IMR-90 (cell line): ENCODE results near the gene PTPRN2. TPM values are rescaled to one million over a fixed set of nuclear protein-coding genes. Genes with fewer than 3 reads are reported as not detected.
A peak's percentile ranks its signal among the peaks of the same experiment; 100 is the strongest.

Source experiments
- ATAC-seq: fragments of 200-7000 bp; cut with Tn5 transposase; 2 replicates; pipeline ENCODE4 v1.9.1; 2020; ENCODE audit warnings: low read depth, mild to moderate bottlenecking, moderate library complexity
- BruUV-seq: library from RNA; stranded (reverse); fragments of 400-500 nt; replicated peaks from 2 replicates; lab custom pipeline; 2021; lab: Mats Ljungman, UMichigan
- CTCF ChIA-PET: fragments of 300-600 bp; formaldehyde crosslinking; extraction: SDS; loops from one replicate; lab custom pipeline; 2021; ENCODE audit warnings: antibody characterized with exemption; lab: Yijun Ruan, JAX
- POLR2A ChIA-PET: fragments of 300-600 bp; sonication (Branson Sonifier 250); formaldehyde crosslinking; loops from one replicate; lab custom pipeline; 2022; ENCODE audit warnings: antibody characterized with exemption; ENCODE audit not compliant: unreplicated experiment; lab: Charles Lee
- DNase-seq: peaks from one replicate; pipeline ENCODE4 v3.0.0; 2013
- H2AFZ ChIP-seq: replicated peaks from 2 replicates; pipeline ENCODE3; 2013; ENCODE audit warnings: low read length, mild to moderate bottlenecking; ENCODE audit not compliant: poor library complexity
- H2AK5ac ChIP-seq: 2 replicates; pipeline ENCODE4 v1.6.1; 2013; ENCODE audit warnings: low read depth, low read length, inconsistent platforms
- H2AK9ac ChIP-seq: replicated peaks from 2 replicates; pipeline ENCODE3; 2013; ENCODE audit warnings: mild to moderate bottlenecking, low read depth, low read length, moderate library complexity; ENCODE audit not compliant: poor library complexity
- H2BK120ac ChIP-seq: 2 replicates; pipeline ENCODE4 v1.6.1; 2013; ENCODE audit warnings: low read depth, low read length, inconsistent platforms
- H2BK15ac ChIP-seq: 3 replicates; pipeline ENCODE4 v1.6.1; 2013; ENCODE audit warnings: low read depth, low read length, inconsistent platforms
- H2BK20ac ChIP-seq: 2 replicates; pipeline ENCODE4 v1.6.1; 2013; ENCODE audit warnings: low read depth, mild to moderate bottlenecking, inconsistent platforms, low read length, moderate library complexity
- H2BK5ac ChIP-seq: 2 replicates; pipeline ENCODE4 v1.6.1; 2013; ENCODE audit warnings: mild to moderate bottlenecking, low read depth, low read length, inconsistent platforms; ENCODE audit not compliant: poor library complexity, severe bottlenecking
- H3K14ac ChIP-seq: replicated peaks from 2 replicates; pipeline ENCODE4 v1.6.1; 2013; ENCODE audit warnings: low read depth, low read length, inconsistent platforms
- H3K18ac ChIP-seq: 2 replicates; pipeline ENCODE4 v1.6.1; 2013; ENCODE audit warnings: low read depth, low read length, control low read depth
- H3K23ac ChIP-seq: 2 replicates; pipeline ENCODE4 v1.6.1; 2013; ENCODE audit warnings: low read depth, low read length, inconsistent platforms
- H3K27ac ChIP-seq: 2 replicates; pipeline ENCODE4 v1.5.1; 2013; ENCODE audit warnings: mild to moderate bottlenecking, control low read depth, low read length; ENCODE audit not compliant: insufficient read depth
- H3K27me3 ChIP-seq: 2 replicates; pipeline ENCODE4 v1.6.1; 2013; ENCODE audit warnings: low read length; ENCODE audit not compliant: control insufficient read depth, insufficient read depth
- H3K36me3 ChIP-seq: 2 replicates; pipeline ENCODE4 v1.6.1; 2013; ENCODE audit warnings: low read length, mixed read lengths; ENCODE audit not compliant: control insufficient read depth, insufficient read depth
- H3K4ac ChIP-seq: 2 replicates; pipeline ENCODE4 v1.6.1; 2013; ENCODE audit warnings: low read depth, low read length, inconsistent platforms
- H3K4me1 ChIP-seq: 2 replicates; pipeline ENCODE4 v1.6.1; 2013; ENCODE audit warnings: low read length, mixed read lengths; ENCODE audit not compliant: control insufficient read depth, insufficient read depth
- H3K4me2 ChIP-seq: 2 replicates; pipeline ENCODE4 v1.6.1; 2013; ENCODE audit warnings: low read depth, mild to moderate bottlenecking, control low read depth, low read length, moderate library complexity
- H3K4me3 ChIP-seq: 2 replicates; pipeline ENCODE4 v1.5.1; 2013; ENCODE audit warnings: low read depth, mild to moderate bottlenecking, control low read depth, low read length, moderate library complexity; ENCODE audit not compliant: insufficient read depth
- H3K56ac ChIP-seq: 2 replicates; pipeline ENCODE4 v1.6.1; 2013; ENCODE audit warnings: low read length, inconsistent platforms; ENCODE audit not compliant: insufficient read depth; ENCODE audit errors: extremely low read depth
- H3K79me1 ChIP-seq, 2 experiments: 2 replicates each; pipeline ENCODE4 v1.6.1; 2013; ENCODE audit warnings: low read length in 2 of 2, inconsistent platforms in 1 of 2, low read depth in 1 of 2
- H3K9ac ChIP-seq: 2 replicates; pipeline ENCODE4 v1.6.1; 2013; ENCODE audit warnings: low read depth, low read length, control low read depth
- H3K9me1 ChIP-seq: 2 replicates; pipeline ENCODE4 v1.6.1; 2013; ENCODE audit warnings: low read length, inconsistent platforms; ENCODE audit not compliant: insufficient read depth
- H3K9me3 ChIP-seq: 2 replicates; pipeline ENCODE4 v1.6.1; 2013; ENCODE audit warnings: low read length; ENCODE audit not compliant: control insufficient read depth, insufficient read depth
- H4K20me1 ChIP-seq: 2 replicates; pipeline ENCODE4 v1.6.1; 2013; ENCODE audit warnings: low read length, inconsistent platforms; ENCODE audit not compliant: insufficient read depth
- H4K5ac ChIP-seq: 2 replicates; pipeline ENCODE4 v1.6.1; 2013; ENCODE audit warnings: mild to moderate bottlenecking, low read depth, low read length, control low read depth
- H4K8ac ChIP-seq, 2 experiments: 2 replicates each; pipeline ENCODE4 v1.6.1; 2013; ENCODE audit warnings: low read depth in 2 of 2, low read length in 2 of 2, control low read depth in 1 of 2, inconsistent platforms in 1 of 2
- H4K91ac ChIP-seq: 2 replicates; pipeline ENCODE4 v1.6.1; 2013; ENCODE audit warnings: low read depth, low read length, inconsistent platforms; ENCODE audit not compliant: insufficient read depth
- BHLHE40 ChIP-seq: fragments of 150-350 bp; IDR thresholded peaks from 2 replicates; pipeline ENCODE4 v1.6.1; 2016; ENCODE audit warnings: mild to moderate bottlenecking, low read depth, low read length
- CEBPB ChIP-seq: IDR thresholded peaks from 2 replicates; pipeline ENCODE4 v1.6.1; 2012; ENCODE audit warnings: low read depth, low read length, improper control_type of control experiment
- CHD1 ChIP-seq: IDR thresholded peaks from 2 replicates; pipeline ENCODE4 v1.6.1; 2012; ENCODE audit warnings: low read depth, low read length, improper control_type of control experiment
- FOS ChIP-seq: fragments of 150-350 bp; IDR thresholded peaks from 2 replicates; pipeline ENCODE4 v1.6.1; 2016; ENCODE audit warnings: low read depth, low read length
- MAFK ChIP-seq: IDR thresholded peaks from 2 replicates; pipeline ENCODE4 v1.6.1; 2012; ENCODE audit warnings: low read depth, low read length, improper control_type of control experiment
- MAZ ChIP-seq: IDR thresholded peaks from 2 replicates; pipeline ENCODE4 v1.6.1; 2012; ENCODE audit warnings: low read depth, mild to moderate bottlenecking, low read length, improper control_type of control experiment, moderate library complexity, borderline replicate concordance
- MXI1 ChIP-seq: IDR thresholded peaks from 2 replicates; pipeline ENCODE4 v1.6.1; 2012; ENCODE audit warnings: low read depth, mild to moderate bottlenecking, low read length, moderate library complexity, borderline replicate concordance
- NFE2L2 ChIP-seq: fragments of 150-350 bp; IDR thresholded peaks from 2 replicates; pipeline ENCODE4 v1.6.1; 2016; ENCODE audit warnings: low read depth, mild to moderate bottlenecking, low read length
- POLR2A ChIP-seq: IDR thresholded peaks from 2 replicates; pipeline ENCODE4 v1.6.1; 2012; ENCODE audit warnings: mild to moderate bottlenecking, low read depth, low read length
- RAD21 ChIP-seq: IDR thresholded peaks from 2 replicates; pipeline ENCODE4 v1.6.1; 2012; ENCODE audit warnings: low read length, improper control_type of control experiment
- RCOR1 ChIP-seq: IDR thresholded peaks from 2 replicates; pipeline ENCODE4 v1.6.1; 2012; ENCODE audit warnings: mild to moderate bottlenecking, low read length, improper control_type of control experiment; ENCODE audit not compliant: insufficient replicate concordance
- RFX5 ChIP-seq: IDR thresholded peaks from 2 replicates; pipeline ENCODE4 v1.8.0; 2012; ENCODE audit warnings: low read depth, mild to moderate bottlenecking, low read length, moderate library complexity
- SMC3 ChIP-seq: fragments of 150-350 bp; IDR thresholded peaks from 2 replicates; pipeline ENCODE4 v1.6.1; 2016; ENCODE audit warnings: low read depth, mild to moderate bottlenecking, antibody characterized with exemption, low read length, moderate library complexity
- WGBS, 2 experiments: methylation state at CpG; one replicate each; pipeline versions ENCODE4 v1.1.5 to v1.1.7; 2013; ENCODE audit warnings: missing lambda C conversion rate in 2 of 2; ENCODE audit not compliant: insufficient read length in 1 of 2; ENCODE audit errors: extremely low coverage in 2 of 2; 5-methylcytosine and 5-hydroxymethylcytosine counted together
- dilution Hi-C: fragments of 300-500 bp; cut with HindIII; formaldehyde crosslinking; loops from one replicate; pipeline ENCODE4 v1.14.3; 2018; ENCODE audit warnings: low sequenced_read_pairs; ENCODE audit not compliant: unreplicated experiment
- in situ Hi-C: fragments of 300-500 bp; cut with MboI; formaldehyde crosslinking; loops from 3 replicates; pipeline ENCODE4 v1.14.3; 2019; ENCODE audit warnings: low sequenced_read_pairs, inconsistent platforms, mixed read lengths
- intact Hi-C: fragments of 100-400 bp; cut with micrococcal nuclease; formaldehyde crosslinking; loops from 2 replicates; pipeline ENCODE4 v1.10.0; 2022
- polyA plus RNA-seq, 3 experiments: library from polyadenylated mRNA; depleted of rRNA; stranded (reverse); fragments of >200 nt; gene quantifications; 2 replicates each; pipeline ENCODE4 v1.2.3, GENCODE V29; 2012; ENCODE audit warnings: low replicate concordance in 1 of 3
- total RNA-seq: library from RNA; depleted of rRNA; stranded (reverse); fragments of >200 nt; gene quantifications from 2 replicates; pipeline ENCODE4 v1.2.3, GENCODE V29; 2012
- TF ChIP-seq, protein P1 (sequence below): fragments of 150-350 bp; IDR thresholded peaks from 2 replicates; pipeline ENCODE4 v1.6.1; 2016; ENCODE audit warnings: low read depth, mild to moderate bottlenecking, low read length, moderate library complexity, borderline replicate concordance
- TF ChIP-seq, protein P2 (sequence below): fragments of 150-350 bp; IDR thresholded peaks from 2 replicates; pipeline ENCODE4 v1.6.1; 2017; ENCODE audit warnings: mild to moderate bottlenecking, antibody characterized with exemption, low read length, low read depth
- TF ChIP-seq, protein P3 (sequence below): conservative IDR thresholded peaks from 2 replicates; pipeline ENCODE4 v1.5.1; 2012; ENCODE audit warnings: mild to moderate bottlenecking, low read depth, low read length, improper control_type of control experiment

Gene PTPRN2
- total and polyA plus RNA-seq, 2 of the 4 experiments (the other 2 are of a cell fraction): 0.03 TPM; not detected in 1

DNA sequence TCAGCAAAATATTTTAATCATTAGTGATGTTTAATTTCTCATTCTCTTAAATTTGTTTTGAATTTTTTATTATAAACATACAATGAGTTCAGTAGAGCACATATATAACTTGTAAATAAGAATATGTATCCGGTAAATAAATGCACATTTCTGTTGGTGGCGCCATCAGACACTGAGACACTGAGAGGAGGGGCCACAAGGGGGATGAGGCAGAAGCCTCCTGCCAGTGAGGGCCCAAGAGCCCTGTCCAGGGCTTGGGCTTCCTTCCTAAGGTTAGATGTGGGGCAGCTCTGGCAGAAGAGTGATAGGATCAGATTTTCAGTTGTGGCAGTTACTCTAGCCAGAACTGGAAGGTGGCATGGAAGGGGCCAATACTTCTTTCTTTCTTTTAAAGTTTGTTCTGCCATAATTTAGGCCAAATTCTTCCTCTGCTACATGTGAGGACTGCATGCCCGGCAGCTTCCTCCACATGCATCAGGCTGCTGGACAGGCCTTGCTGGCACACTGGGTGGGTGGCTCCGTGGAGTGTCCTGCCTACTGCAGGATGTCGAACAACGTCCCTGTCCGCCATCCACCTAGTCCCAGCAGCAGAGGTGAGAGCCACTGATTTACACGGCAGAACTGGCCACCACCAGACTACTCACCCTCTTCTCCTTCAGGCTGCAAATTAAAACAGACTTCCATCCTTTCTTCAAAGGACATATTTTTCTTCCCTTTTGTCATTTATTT, 13.2 kb downstream of the PTPRN2 start:
- in situ Hi-C loops: no loop called here
- H3K27me3 ChIP-seq: no peaks in the 10 kb centered on the region
- no peaks in the 10 kb centered on the region for H3K9me1 ChIP-seq
- H3K4me3 ChIP-seq: no peak overlapping the region
- no peak overlapping the region for H2BK20ac ChIP-seq
- ChIA-PET POLR2A (no interaction called here), CTCF (no interaction called here)
- H2BK120ac ChIP-seq: no peak overlapping the region
- H3K9me3 ChIP-seq: no peaks in the 10 kb centered on the region; the same call in 1 of the 2 replicates
- H3K9ac ChIP-seq: no peak overlapping the region
- H3K4ac ChIP-seq: no peak overlapping the region
- no peaks in the 10 kb centered on the region for H3K79me1 ChIP-seq
- H2BK15ac ChIP-seq: no peak overlapping the region
- 47% methylated on average over 3 of the region's 8 CpGs; no CpG with 5 or more reads in 1 of the 2 experiments for WGBS, 2 experiments
- no peak overlapping the region for H4K91ac ChIP-seq
- TF ChIP-seq NFE2L2: no peak
- TF ChIP-seq, protein P1, sequence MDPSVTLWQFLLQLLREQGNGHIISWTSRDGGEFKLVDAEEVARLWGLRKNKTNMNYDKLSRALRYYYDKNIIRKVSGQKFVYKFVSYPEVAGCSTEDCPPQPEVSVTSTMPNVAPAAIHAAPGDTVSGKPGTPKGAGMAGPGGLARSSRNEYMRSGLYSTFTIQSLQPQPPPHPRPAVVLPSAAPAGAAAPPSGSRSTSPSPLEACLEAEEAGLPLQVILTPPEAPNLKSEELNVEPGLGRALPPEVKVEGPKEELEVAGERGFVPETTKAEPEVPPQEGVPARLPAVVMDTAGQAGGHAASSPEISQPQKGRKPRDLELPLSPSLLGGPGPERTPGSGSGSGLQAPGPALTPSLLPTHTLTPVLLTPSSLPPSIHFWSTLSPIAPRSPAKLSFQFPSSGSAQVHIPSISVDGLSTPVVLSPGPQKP: no peak
- TF ChIP-seq MXI1: no peak
- TF ChIP-seq CEBPB: no peak
- no peak for TF ChIP-seq SMC3
- no peak for TF ChIP-seq FOS
- TF ChIP-seq BHLHE40: no peak
- no peak for TF ChIP-seq MAFK
- TF ChIP-seq MAZ: no peak
- TF ChIP-seq RFX5: no peak
- no peak for TF ChIP-seq RCOR1
- TF ChIP-seq, protein P2, sequence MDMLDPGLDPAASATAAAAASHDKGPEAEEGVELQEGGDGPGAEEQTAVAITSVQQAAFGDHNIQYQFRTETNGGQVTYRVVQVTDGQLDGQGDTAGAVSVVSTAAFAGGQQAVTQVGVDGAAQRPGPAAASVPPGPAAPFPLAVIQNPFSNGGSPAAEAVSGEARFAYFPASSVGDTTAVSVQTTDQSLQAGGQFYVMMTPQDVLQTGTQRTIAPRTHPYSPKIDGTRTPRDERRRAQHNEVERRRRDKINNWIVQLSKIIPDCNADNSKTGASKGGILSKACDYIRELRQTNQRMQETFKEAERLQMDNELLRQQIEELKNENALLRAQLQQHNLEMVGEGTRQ: no peak
- no peak for TF ChIP-seq POLR2A
- no peak for TF ChIP-seq CHD1
- TF ChIP-seq RAD21: no peak
- TF ChIP-seq, protein P3, sequence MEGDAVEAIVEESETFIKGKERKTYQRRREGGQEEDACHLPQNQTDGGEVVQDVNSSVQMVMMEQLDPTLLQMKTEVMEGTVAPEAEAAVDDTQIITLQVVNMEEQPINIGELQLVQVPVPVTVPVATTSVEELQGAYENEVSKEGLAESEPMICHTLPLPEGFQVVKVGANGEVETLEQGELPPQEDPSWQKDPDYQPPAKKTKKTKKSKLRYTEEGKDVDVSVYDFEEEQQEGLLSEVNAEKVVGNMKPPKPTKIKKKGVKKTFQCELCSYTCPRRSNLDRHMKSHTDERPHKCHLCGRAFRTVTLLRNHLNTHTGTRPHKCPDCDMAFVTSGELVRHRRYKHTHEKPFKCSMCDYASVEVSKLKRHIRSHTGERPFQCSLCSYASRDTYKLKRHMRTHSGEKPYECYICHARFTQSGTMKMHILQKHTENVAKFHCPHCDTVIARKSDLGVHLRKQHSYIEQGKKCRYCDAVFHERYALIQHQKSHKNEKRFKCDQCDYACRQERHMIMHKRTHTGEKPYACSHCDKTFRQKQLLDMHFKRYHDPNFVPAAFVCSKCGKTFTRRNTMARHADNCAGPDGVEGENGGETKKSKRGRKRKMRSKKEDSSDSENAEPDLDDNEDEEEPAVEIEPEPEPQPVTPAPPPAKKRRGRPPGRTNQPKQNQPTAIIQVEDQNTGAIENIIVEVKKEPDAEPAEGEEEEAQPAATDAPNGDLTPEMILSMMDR: no peak
- no peak overlapping the region for H3K18ac ChIP-seq
- H3K23ac ChIP-seq: no peak overlapping the region
- DNase-seq (no peak), ATAC-seq (no peak)
- no peak overlapping the region for H3K14ac ChIP-seq
- H3K56ac ChIP-seq: no peak overlapping the region
- dilution Hi-C loops: no loop called here
- no peak overlapping the region for H3K27ac ChIP-seq
- peak overlapping the region; percentile 42 for H2AK9ac ChIP-seq
- intact Hi-C loops: no loop called here
- no peak overlapping the region for H4K5ac ChIP-seq
- no peak overlapping the region for H4K8ac ChIP-seq
- H3K36me3 ChIP-seq: no peaks in the 10 kb centered on the region
- H2AK5ac ChIP-seq: no peak overlapping the region
- no peak overlapping the region for H2BK5ac ChIP-seq
- H3K4me2 ChIP-seq: no peak overlapping the region
- BruUV-seq: no TSS peak
- no peaks in the 10 kb centered on the region for H4K20me1 ChIP-seq
- no peaks in the 10 kb centered on the region for H3K4me1 ChIP-seq
- no peak overlapping the region for H2AFZ ChIP-seq
